Nephron progenitor cell (in vitro differentiated cells): ENCODE data around the gene FNBP1.
"Not testable (repeated sequence)": the region's sequence is repeated elsewhere in the genome, so short reads cannot be mapped to it uniquely, and the experiment has no call there.

ENCODE experiments used
- DNase-seq: peaks from one replicate; pipeline ENCODE4 v3.0.0; 2021
- H3K27ac Mint-ChIP-seq: 2 replicates; pipeline ENCODE4 v1.8.0; 2021; ENCODE audit warnings: mild to moderate bottlenecking, moderate library complexity, mixed read lengths
- H3K27me3 Mint-ChIP-seq: 2 replicates; pipeline ENCODE4 v1.8.0; 2021; ENCODE audit warnings: mild to moderate bottlenecking, low read depth, mixed read lengths; ENCODE audit not compliant: poor library complexity
- H3K36me3 Mint-ChIP-seq: 2 replicates; pipeline ENCODE4 v1.8.0; 2021; ENCODE audit warnings: low read depth, mixed read lengths
- H3K4me1 Mint-ChIP-seq: 2 replicates; pipeline ENCODE4 v1.8.0; 2021; ENCODE audit warnings: mixed read lengths
- H3K4me3 Mint-ChIP-seq: 2 replicates; pipeline ENCODE4 v1.8.0; 2021; ENCODE audit warnings: mild to moderate bottlenecking, moderate library complexity, mixed read lengths
- H3K9me3 Mint-ChIP-seq: 2 replicates; pipeline ENCODE4 v1.8.0; 2021; ENCODE audit warnings: mild to moderate bottlenecking, moderate library complexity, mixed read lengths
- TF ChIP-seq, protein P1 (sequence below): fragments of 200-600 bp; sonication (generic); IDR thresholded peaks from 2 replicates; pipeline ENCODE4 v1.5.0; 2021; ENCODE audit warnings: antibody characterized with exemption

Gene FNBP1

DNA sequence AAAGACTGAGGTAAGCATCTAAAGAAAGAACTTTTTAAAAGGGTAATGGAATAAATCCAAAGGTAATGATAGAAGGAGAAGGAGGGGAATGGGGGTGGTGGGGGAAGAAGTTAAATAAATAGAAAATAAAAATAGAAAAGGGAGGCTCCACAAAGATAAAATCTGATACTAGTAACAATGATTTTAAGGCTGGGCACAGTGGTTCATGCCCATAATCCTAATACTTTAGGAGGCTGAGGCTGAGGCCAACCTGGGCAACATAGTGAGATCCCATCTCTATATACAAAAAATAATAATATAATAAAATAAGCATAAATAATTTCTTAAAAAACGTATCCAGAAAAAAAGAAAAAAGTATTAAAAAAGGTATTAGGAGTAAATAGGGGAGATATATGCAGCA lies 89.3 kb downstream of the FNBP1 start:
- H3K4me3 Mint-ChIP-seq = no peak overlapping the region
- H3K27ac Mint-ChIP-seq = no peak overlapping the region
- peaks cover 41% of the 10 kb centered on the region for H3K36me3 Mint-ChIP-seq
- H3K4me1 Mint-ChIP-seq = no peaks in the 10 kb centered on the region
- no peaks in the 10 kb centered on the region for H3K27me3 Mint-ChIP-seq
- TF ChIP-seq, protein P1, sequence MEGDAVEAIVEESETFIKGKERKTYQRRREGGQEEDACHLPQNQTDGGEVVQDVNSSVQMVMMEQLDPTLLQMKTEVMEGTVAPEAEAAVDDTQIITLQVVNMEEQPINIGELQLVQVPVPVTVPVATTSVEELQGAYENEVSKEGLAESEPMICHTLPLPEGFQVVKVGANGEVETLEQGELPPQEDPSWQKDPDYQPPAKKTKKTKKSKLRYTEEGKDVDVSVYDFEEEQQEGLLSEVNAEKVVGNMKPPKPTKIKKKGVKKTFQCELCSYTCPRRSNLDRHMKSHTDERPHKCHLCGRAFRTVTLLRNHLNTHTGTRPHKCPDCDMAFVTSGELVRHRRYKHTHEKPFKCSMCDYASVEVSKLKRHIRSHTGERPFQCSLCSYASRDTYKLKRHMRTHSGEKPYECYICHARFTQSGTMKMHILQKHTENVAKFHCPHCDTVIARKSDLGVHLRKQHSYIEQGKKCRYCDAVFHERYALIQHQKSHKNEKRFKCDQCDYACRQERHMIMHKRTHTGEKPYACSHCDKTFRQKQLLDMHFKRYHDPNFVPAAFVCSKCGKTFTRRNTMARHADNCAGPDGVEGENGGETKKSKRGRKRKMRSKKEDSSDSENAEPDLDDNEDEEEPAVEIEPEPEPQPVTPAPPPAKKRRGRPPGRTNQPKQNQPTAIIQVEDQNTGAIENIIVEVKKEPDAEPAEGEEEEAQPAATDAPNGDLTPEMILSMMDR = no peak
- no peaks in the 10 kb centered on the region for H3K9me3 Mint-ChIP-seq
- DNase-seq = no peak

DNA sequence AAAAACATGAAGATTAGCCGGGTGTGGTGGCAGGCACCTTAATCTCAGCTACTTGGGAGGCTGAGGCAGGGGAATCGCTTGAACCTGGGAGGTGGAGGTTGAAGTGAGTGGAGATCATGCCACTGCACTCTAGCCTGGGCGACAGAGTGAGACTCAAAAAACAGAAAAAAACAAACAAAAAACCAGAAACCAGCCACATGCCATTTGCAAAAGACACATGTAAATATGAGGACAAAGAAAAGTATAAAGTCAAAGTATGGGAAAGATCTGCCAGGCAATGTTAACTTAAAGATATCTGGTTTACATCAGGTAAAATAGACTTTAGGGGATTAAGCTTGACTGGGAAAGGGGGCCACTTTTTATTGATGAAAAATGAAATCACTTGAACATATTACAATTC lies 90.7 kb downstream of the FNBP1 start:
- TF ChIP-seq, protein P1 = no peak
- Mint-ChIP-seq H3K9me3 (no peaks in the 10 kb centered on the region), H3K4me1 (no peaks in the 10 kb centered on the region), H3K36me3 (peaks cover 29% of the 10 kb centered on the region), H3K4me3 (no peak overlapping the region), H3K27me3 (no peaks in the 10 kb centered on the region), H3K27ac (no peak overlapping the region)
- no peak for DNase-seq

DNA sequence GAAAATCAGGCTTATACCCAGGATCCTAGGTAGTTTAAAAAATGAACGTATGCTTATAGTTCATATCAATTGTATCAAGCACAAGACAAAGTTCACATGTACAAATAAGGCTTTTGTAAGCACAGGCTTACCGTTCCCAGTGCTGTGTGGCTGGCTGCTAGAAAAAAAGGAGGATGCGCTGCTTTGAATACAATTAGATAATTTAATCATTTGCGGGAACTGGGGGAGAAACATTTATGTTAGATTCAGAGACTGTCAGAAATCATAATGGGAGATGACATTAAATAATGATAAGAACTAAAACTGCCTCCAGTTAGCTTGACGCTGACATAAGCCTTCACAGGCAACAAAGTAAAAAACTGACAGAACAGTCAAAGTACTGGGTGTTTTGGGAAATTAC lies 93.2 kb downstream of the FNBP1 start:
- H3K27me3 Mint-ChIP-seq = no peaks in the 10 kb centered on the region
- H3K4me1 Mint-ChIP-seq = no peaks in the 10 kb centered on the region
- TF ChIP-seq, protein P1 = no peak
- no peaks in the 10 kb centered on the region for H3K9me3 Mint-ChIP-seq
- H3K36me3 Mint-ChIP-seq = peaks cover 23% of the 10 kb centered on the region
- DNase-seq = no peak
- H3K4me3 Mint-ChIP-seq = no peak overlapping the region
- H3K27ac Mint-ChIP-seq = peak overlapping the region; percentile 70

DNA sequence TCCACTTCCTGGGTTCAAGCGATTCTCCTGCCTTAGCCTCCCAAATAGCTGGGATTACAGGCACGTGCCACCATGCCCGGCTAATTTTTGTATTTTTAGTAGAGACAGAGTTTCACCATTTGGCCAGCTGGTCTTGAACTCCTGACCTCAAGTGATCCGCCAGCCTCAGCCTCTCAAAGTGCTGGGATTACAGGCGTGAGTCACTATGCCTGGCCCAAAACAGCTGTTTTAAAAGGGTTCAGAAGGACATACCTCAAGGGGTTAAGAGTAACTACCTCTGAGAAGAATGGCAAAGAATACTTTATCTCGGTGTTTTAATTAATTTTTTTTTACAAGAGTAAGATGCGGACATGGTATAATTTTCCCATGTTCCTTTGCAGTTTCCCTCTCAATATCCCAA lies 94.4 kb downstream of the FNBP1 start:
- H3K36me3 Mint-ChIP-seq = peaks cover 30% of the 10 kb centered on the region
- not testable (repeated sequence) for H3K9me3 Mint-ChIP-seq, DNase-seq, H3K4me1 Mint-ChIP-seq, H3K4me3 Mint-ChIP-seq, H3K27me3 Mint-ChIP-seq
- peak overlapping the region; percentile 49 for H3K27ac Mint-ChIP-seq

DNA sequence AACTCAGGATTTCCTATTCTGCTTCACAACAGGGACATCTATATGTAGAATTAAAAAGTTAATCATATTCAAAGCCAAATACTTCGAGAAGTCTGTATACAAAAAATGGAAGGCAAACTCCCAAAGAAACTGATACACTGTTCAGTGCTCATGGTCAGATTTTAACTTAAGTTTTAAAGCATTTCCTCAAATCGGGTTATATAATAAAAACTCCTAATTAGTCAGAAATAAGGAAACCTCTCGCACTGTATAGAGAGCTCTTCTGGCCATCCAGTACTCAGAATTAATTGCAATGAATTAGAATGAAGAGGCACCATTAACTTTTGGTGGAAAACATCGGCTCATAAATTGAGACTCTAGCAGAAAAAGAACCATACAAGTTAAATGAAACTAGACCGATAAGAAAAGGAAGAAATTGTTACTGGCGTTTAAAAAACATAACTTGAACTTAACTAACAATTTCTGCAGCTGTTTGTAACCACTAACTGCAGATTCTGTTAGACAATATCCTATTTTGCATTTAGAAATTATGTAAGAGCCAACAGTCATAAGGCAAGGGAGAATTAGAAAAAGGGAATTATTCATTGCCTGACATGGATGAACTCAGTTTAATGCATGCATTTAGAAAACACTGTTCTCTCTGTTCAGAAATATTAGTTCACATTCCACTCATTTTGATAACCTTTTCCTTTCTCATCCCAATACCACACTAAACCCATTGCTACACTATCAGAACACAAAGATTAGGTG lies 96.6 kb downstream of the FNBP1 start:
- peaks cover 37% of the 10 kb centered on the region for H3K36me3 Mint-ChIP-seq
- no peak for DNase-seq
- H3K27ac Mint-ChIP-seq = no peak overlapping the region

DNA sequence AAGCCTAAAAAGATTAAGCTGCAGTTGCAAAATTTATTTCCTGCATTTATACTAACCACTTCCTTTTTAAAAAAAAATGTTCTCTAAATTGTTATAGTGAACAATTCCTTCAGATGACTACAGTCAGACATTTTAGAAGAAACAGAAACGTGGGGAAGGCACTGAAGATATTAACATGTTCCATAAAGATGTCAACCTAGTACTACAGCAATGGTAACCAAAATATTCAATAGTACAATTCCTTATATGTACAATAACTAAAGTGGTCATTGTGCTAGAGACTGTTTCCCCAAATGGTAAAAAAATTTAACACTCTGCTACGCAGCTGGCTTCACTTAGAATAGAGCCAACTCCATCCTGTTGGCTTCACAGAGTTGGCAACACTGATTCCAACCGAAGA lies 97.7 kb downstream of the FNBP1 start:
- H3K27me3 Mint-ChIP-seq = no peaks in the 10 kb centered on the region
- TF ChIP-seq, protein P1 = no peak

More for the DNA sequence above, 96.6 kb downstream of the FNBP1 start:
- TF ChIP-seq, protein P1 = no peak
- Mint-ChIP-seq H3K9me3 (peaks cover 24% of the 10 kb centered on the region), H3K4me1 (no peaks in the 10 kb centered on the region), H3K4me3 (no peak overlapping the region), H3K27me3 (no peaks in the 10 kb centered on the region)

More for the DNA sequence above, 97.7 kb downstream of the FNBP1 start:
- Mint-ChIP-seq H3K36me3 (peaks cover 48% of the 10 kb centered on the region), H3K4me3 (no peak overlapping the region), H3K4me1 (no peaks in the 10 kb centered on the region), H3K9me3 (peaks cover 32% of the 10 kb centered on the region), H3K27ac (no peak overlapping the region)
- DNase-seq = no peak
